Sigmoid colon (tissue), 7 donors: ENCODE data around the gene ARHGAP15. TPM values are rescaled to one million over a fixed set of nuclear protein-coding genes. Genes with fewer than 3 reads are reported as not detected.

ENCODE experiments used
- DNase-seq: peaks from one replicate; pipeline ENCODE4 v3.0.0-alpha.2; 2019
- H3K27ac ChIP-seq, 4 donors: fragments of 200-600 bp; sonication (generic); one replicate each; pipeline ENCODE4 v1.5.1; 2016 to 2019; ENCODE audit warnings: mild to moderate bottlenecking in 1 of 4
- H3K27me3 ChIP-seq, 3 donors: fragments of 200-600 bp; sonication (generic); one replicate each; pipeline ENCODE4 v1.5.1; 2019; ENCODE audit warnings: mild to moderate bottlenecking in 1 of 3
- H3K36me3 ChIP-seq, 4 donors: fragments of 200-600 bp; sonication (generic); one replicate each; pipeline ENCODE4 v1.5.1; 2016 to 2019
- H3K4me1 ChIP-seq, 4 donors: fragments of 200-600 bp; sonication (generic); one replicate each; pipeline ENCODE4 v1.5.1; 2017 to 2019
- H3K4me3 ChIP-seq, 4 donors: fragments of 200-600 bp; sonication (generic); one replicate each; pipeline ENCODE4 v1.5.1; 2017 to 2019; ENCODE audit warnings: mild to moderate bottlenecking in 2 of 4, moderate library complexity in 1 of 4
- H3K9me3 ChIP-seq, 4 donors: fragments of 200-600 bp in 3 of 4; sonication (generic) in 3 of 4; one replicate each; pipeline versions ENCODE4 v1.5.1 to v1.6.1; 2013 to 2019
- CTCF ChIP-seq, 4 experiments: fragments of 450-650 bp in 3 of 4; fragments of 200-600 bp in 1 of 4; IDR thresholded peaks; one replicate each; pipeline ENCODE4 v1.5.1; 2016 to 2019; ENCODE audit warnings: antibody characterized with exemption in 4 of 4, mild to moderate bottlenecking in 3 of 4, moderate library complexity in 2 of 4
- EP300 ChIP-seq, 4 donors: sonication (generic); formaldehyde crosslinking; IDR thresholded peaks; one replicate each; pipeline ENCODE4 v1.6.1; 2017; ENCODE audit warnings: antibody characterized with exemption in 4 of 4
- POLR2A ChIP-seq, 2 donors: fragments of 450-650 bp; IDR thresholded peaks; one replicate each; pipeline ENCODE4 v1.6.1; 2016; ENCODE audit warnings: antibody characterized with exemption in 2 of 2, mild to moderate bottlenecking in 2 of 2, moderate library complexity in 2 of 2
- POLR2AphosphoS5 ChIP-seq, 4 donors: sonication (generic); formaldehyde crosslinking; IDR thresholded peaks; one replicate each; pipeline ENCODE4 v1.6.1; 2017; ENCODE audit warnings: antibody characterized with exemption in 4 of 4
- WGBS, 2 donors: extraction: QIAGEN DNeasy Blood & Tissue Kit; methylation state at CpG; one replicate each; pipeline ENCODE4 v1.1.7; 2013; 5-methylcytosine and 5-hydroxymethylcytosine counted together
- intact Hi-C: fragments of 100-400 bp; cut with DNase I; formaldehyde crosslinking; loops from one replicate; pipeline ENCODE4 v1.15.1; 2023
- polyA plus RNA-seq, 3 donors: library from polyadenylated mRNA; stranded (reverse); fragments of 200-250 nt; gene quantifications; one replicate each; pipeline ENCODE4 v1.2.3, GENCODE V29; 2013
- total RNA-seq, 4 donors: library from RNA; depleted of rRNA; stranded (reverse); fragments of >200 nt; gene quantifications; one replicate each; pipeline ENCODE4 v1.1.0, GENCODE V29; 2016
- donor health status: healthy with polysubstance abuse.
- donor health status: Bipolar disorder and iron deficiency.
- donor health status: healthy.

Gene ARHGAP15
- total and polyA plus RNA-seq, 7 donors, result 3.7 to 16.4 (median 6.0) TPM

GRCh38 chr2:143519521-143519920, 390.3 kb downstream of the ARHGAP15 start:
- H3K4me1 ChIP-seq, result peaks cover 0 to 15% (median 7%) of the 10 kb centered on the region in 4 donors
- no peak for TF ChIP-seq EP300 (IDR thresholded peaks at IDR 0.05)
- no peak for TF ChIP-seq POLR2A (IDR thresholded peaks at IDR 0.05)
- no peak for TF ChIP-seq POLR2AphosphoS5 (IDR thresholded peaks at IDR 0.05)
- no peak for TF ChIP-seq CTCF (IDR thresholded peaks at IDR 0.05)

GRCh38 chr2:143521396-143521795, 392.2 kb downstream of the ARHGAP15 start:
- H3K9me3 ChIP-seq, result no peaks in the 10 kb centered on the region
- no peaks in the 10 kb centered on the region for H3K27me3 ChIP-seq
- peaks cover 0 to 22% (median 13%) of the 10 kb centered on the region in 4 donors for H3K4me1 ChIP-seq
- TF ChIP-seq CTCF (IDR thresholded peaks at IDR 0.05) (no peak), POLR2AphosphoS5 (IDR thresholded peaks at IDR 0.05) (no peak), EP300 (IDR thresholded peaks at IDR 0.05) (no peak), POLR2A (IDR thresholded peaks at IDR 0.05) (no peak)
- no peaks in the 10 kb centered on the region for H3K36me3 ChIP-seq
- no peak overlapping the region for H3K4me3 ChIP-seq
- intact Hi-C loops, result no loop called here
- 62 to 73% methylated on average over 3 of the region's 3 CpGs for WGBS, 2 donors
- no peak for DNase-seq
- H3K27ac ChIP-seq, result no peak overlapping the region

More at GRCh38 chr2:143519521-143519920, 390.3 kb downstream of the ARHGAP15 start:
- no peaks in the 10 kb centered on the region for H3K27me3 ChIP-seq
- no peak overlapping the region for H3K4me3 ChIP-seq
- no peaks in the 10 kb centered on the region for H3K9me3 ChIP-seq
- no peaks in the 10 kb centered on the region for H3K36me3 ChIP-seq
- intact Hi-C loops, result no loop called here
- no peak for DNase-seq
- no peak overlapping the region for H3K27ac ChIP-seq
- WGBS, 2 donors, result 30 to 66% methylated on average over 3 of the region's 3 CpGs

DNA sequence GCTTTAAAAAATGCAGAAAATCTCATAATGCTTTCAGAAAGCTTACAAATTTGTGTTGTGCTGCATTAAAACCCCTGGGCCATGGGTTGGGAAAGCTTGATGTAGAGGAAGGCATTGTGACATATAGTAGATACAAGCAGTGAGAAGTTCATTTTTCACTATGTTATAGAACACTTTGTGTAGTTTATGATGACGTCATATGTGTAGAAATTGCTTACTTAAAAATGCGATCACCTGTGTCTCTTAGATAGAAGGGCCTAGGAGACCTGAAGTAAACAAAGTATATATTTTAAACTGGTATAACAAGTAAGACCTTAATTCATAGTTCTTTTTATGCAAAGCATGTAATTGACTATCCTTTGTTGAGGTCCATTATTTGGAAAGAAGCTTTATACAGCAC, 393.5 kb downstream of the ARHGAP15 start:
- Histone ChIP-seq H3K4me3 (no peak overlapping the region), H3K4me1 (peaks cover 0 to 24% (median 13%) of the 10 kb centered on the region in 4 donors), H3K27ac (no peak overlapping the region), H3K27me3 (no peaks in the 10 kb centered on the region), H3K36me3 (no peaks in the 10 kb centered on the region), H3K9me3 (no peaks in the 10 kb centered on the region)
- no peak for DNase-seq
- WGBS, 2 donors, result 81 to 97% methylated on average over 2 of the region's 2 CpGs
- TF ChIP-seq POLR2AphosphoS5 (IDR thresholded peaks at IDR 0.05) (no peak), CTCF (IDR thresholded peaks at IDR 0.05) (no peak), POLR2A (IDR thresholded peaks at IDR 0.05) (no peak), EP300 (IDR thresholded peaks at IDR 0.05) (no peak)
- intact Hi-C loops, result no loop called here

- H3K36me3 ChIP-seq, result no peaks in the 10 kb centered on the region
- H3K27me3 ChIP-seq, result no peaks in the 10 kb centered on the region
- H3K9me3 ChIP-seq, result no peaks in the 10 kb centered on the region
- peaks cover 0 to 24% (median 13%) of the 10 kb centered on the region in 4 donors for H3K4me1 ChIP-seq
- no peak for DNase-seq
- no peak for TF ChIP-seq POLR2A (IDR thresholded peaks at IDR 0.05)
- TF ChIP-seq CTCF (IDR thresholded peaks at IDR 0.05), result no peak
- TF ChIP-seq EP300 (IDR thresholded peaks at IDR 0.05), result no peak
- TF ChIP-seq POLR2AphosphoS5 (IDR thresholded peaks at IDR 0.05), result no peak
- intact Hi-C loops, result no loop called here
- peak overlapping the region in 3 of 4 donors; percentile 37 to 44 (median 38) for H3K27ac ChIP-seq
- WGBS, 2 donors, result 30 to 63% methylated on average over 2 of the region's 2 CpGs
- H3K4me3 ChIP-seq, result no peak overlapping the region
Observed at GRCh38 chr2:143524119-143524553, 394.9 kb downstream of the ARHGAP15 start.
